GM18505 (cell line): Measurements from ENCODE around the gene GET4.

Source experiments
- ATAC-seq: cut with Tn5 transposase; IDR thresholded peaks from one replicate; pipeline ENCODE4 v1.9.1; 2021; ENCODE audit not compliant: unreplicated experiment
- POLR2A ChIP-seq: IDR thresholded peaks from 4 replicates; pipeline ENCODE4 v1.6.1; 2011; ENCODE audit warnings: borderline replicate concordance; ENCODE audit not compliant: insufficient read depth, insufficient read length; ENCODE audit errors: extremely low read depth

Gene GET4

GRCh38 chr7:909358-910329 is 33.3 kb downstream of the GET4 start:
- no peak for ATAC-seq
- TF ChIP-seq POLR2A, result peak; percentile 9

GRCh38 chr7:910441-910861 is 34.1 kb downstream of the GET4 start:
- TF ChIP-seq POLR2A, result peak; percentile 15
- no peak for ATAC-seq

GRCh38 chr7:910931-911431 is 34.6 kb downstream of the GET4 start:
- no peak for ATAC-seq
- TF ChIP-seq POLR2A, result no peak

GRCh38 chr7:911791-912480 is 35.6 kb downstream of the GET4 start:
- no peak for ATAC-seq
- no peak for TF ChIP-seq POLR2A

- no peak for TF ChIP-seq POLR2A
- ATAC-seq, result no peak
Measured at GRCh38 chr7:913736-914520, 37.6 kb downstream of the GET4 start.

- ATAC-seq, result no peak
Measured at GRCh38 chr7:914521-915194, 38.3 kb downstream of the GET4 start.

GRCh38 chr7:915291-916218 is 39.2 kb downstream of the GET4 start:
- no peak for TF ChIP-seq POLR2A
- ATAC-seq, result no peak

More at GRCh38 chr7:914521-915194, 38.3 kb downstream of the GET4 start:
- no peak for TF ChIP-seq POLR2A

GRCh38 chr7:916291-916941 is 40.1 kb downstream of the GET4 start:
- no peak for ATAC-seq
- no peak for TF ChIP-seq POLR2A

GRCh38 chr7:917255-918117 is 41.1 kb downstream of the GET4 start:
- no peak for TF ChIP-seq POLR2A
- no peak for ATAC-seq

GRCh38 chr7:918118-918425 is 41.7 kb downstream of the GET4 start:
- TF ChIP-seq POLR2A, result no peak
- ATAC-seq, result no peak
